IPS-NIHi7 (cell line): ENCODE results near the gene BAIAP2L2.
"Not testable (repeated sequence)": the region's sequence is repeated elsewhere in the genome, so short reads cannot be mapped to it uniquely, and the experiment has no call there.

Source experiments
- DNase-seq: peaks from one replicate; pipeline ENCODE4 v3.0.0; 2012; ENCODE audit warnings: mixed read lengths; ENCODE audit errors: extremely low spot score

Gene BAIAP2L2

GRCh38 chr22:38038890-38039812 lies 71.3 kb downstream of the BAIAP2L2 start:
- DNase-seq: no peak

DNA sequence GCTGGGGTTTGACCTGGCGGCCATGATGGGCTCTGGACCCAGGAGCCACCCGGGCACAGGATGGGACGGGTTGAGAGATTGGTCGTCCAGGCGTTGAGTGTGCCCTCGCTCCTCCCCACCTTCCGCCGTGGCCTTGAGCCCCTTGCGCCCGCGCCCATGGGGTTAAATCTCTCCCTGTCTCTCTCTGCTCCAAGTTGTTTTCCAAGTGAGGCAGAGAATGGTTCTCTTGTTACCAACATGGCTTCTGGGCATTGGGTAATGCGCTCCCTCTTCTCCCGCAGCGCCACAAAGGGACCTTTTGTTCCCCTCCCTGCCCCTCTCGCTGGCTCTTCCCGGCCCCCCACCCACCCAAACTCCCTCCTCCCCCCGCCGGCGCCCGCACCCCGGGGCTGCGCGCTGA lies 72.1 kb downstream of the BAIAP2L2 start:
- DNase-seq: no peak

GRCh38 chr22:38037367-38038150 lies 72.9 kb downstream of the BAIAP2L2 start:
- DNase-seq: not testable (repeated sequence)

DNA sequence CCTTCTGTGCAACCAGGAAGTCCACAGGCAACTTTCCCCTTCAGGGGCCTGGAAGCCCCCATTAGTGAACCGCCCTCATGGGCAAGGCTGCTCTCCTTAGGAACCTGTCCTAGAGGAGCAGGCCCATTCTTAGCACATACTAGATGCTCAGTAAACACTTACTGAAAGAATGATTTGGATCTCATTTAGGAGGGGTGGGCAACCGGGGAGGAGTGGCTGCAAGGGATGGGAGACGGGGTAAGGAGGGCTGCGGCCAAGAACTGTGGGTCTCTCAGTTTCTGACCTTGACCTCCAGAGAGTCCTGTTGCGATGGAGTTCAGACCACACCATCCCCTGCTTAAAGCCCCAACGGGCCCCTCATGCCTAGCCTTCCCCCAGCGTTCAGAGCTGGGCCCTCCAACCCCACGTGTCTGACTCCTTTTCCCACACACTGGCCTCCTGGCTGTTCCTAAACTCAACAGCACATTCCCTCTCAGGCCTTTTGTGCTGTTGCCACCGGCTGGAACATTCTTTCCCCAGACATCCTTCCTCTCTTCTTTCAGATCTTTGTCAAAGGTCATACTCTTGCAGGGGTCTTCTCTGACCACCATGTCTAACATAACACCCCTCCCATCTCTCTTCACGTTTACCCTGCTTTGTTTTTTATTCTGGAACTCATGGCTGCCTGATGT lies 74.0 kb downstream of the BAIAP2L2 start:
- DNase-seq: no peak

DNA sequence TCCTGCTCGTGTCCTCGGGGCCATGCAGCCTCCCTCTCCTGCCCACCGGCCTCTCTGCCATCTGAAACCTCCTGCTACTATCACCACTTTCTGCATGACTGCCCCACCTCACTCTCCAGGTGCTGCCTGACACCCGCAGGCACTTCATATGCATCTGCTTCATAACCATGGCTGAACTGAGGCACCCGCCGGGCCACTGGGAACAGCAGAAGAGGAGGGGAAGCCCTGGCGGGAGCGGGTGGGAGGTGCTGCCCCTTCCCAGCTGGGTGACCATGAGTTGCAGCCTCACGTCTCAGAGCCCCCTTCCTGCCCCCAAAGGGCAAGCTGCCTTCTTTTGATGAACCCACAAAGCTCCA lies 75.0 kb downstream of the BAIAP2L2 start:
- no peak for DNase-seq
